Suppressor macrophage (primary cell): ENCODE measurements around the gene CTDNEP1.

ENCODE experiments used
- DNase-seq, 4 experiments: peaks; one replicate each; pipeline ENCODE4 v3.0.0-alpha.2; 2020 to 2022

CTDNEP1 gene

GRCh38 chr17:7226721-7227710, 24.5 kb downstream of the CTDNEP1 start:
- no peak for DNase-seq

- no peak for DNase-seq
Measured at GRCh38 chr17:7225711-7226331, 25.7 kb downstream of the CTDNEP1 start.

GRCh38 chr17:7224661-7225111, 26.8 kb downstream of the CTDNEP1 start:
- DNase-seq = no peak

DNA sequence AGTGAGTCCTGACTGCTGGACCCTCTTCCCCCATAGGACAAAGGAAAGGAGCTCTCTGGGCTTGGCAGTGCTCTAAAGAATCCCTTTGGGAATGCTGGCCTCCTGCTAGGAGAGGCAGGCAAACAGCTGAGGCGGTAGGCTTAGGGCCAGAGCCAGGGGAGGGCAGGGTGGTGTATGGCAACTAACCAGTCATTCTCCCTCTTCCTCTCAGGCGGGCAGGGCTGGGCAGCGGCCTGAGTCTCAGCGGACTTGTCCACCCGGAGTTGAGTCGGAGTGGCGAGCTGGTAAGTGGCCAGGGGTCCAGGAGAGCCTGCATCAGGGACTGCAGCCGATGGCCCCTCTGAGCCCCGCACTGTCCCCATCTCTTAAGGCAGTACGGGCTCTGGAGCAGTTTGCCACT, 27.4 kb downstream of the CTDNEP1 start:
- DNase-seq = no peak

GRCh38 chr17:7223375-7223774, 28.2 kb downstream of the CTDNEP1 start:
- DNase-seq = no peak

- no peak for DNase-seq
Measured at GRCh38 chr17:7222972-7223292, 28.6 kb downstream of the CTDNEP1 start.

GRCh38 chr17:7222093-7222971, 29.2 kb downstream of the CTDNEP1 start:
- DNase-seq = no peak

- DNase-seq = no peak
Measured at GRCh38 chr17:7221278-7222092, 30.0 kb downstream of the CTDNEP1 start.

GRCh38 chr17:7220593-7221277, 30.8 kb downstream of the CTDNEP1 start:
- DNase-seq = peak; percentile 58 to 79 (median 66)

DNA sequence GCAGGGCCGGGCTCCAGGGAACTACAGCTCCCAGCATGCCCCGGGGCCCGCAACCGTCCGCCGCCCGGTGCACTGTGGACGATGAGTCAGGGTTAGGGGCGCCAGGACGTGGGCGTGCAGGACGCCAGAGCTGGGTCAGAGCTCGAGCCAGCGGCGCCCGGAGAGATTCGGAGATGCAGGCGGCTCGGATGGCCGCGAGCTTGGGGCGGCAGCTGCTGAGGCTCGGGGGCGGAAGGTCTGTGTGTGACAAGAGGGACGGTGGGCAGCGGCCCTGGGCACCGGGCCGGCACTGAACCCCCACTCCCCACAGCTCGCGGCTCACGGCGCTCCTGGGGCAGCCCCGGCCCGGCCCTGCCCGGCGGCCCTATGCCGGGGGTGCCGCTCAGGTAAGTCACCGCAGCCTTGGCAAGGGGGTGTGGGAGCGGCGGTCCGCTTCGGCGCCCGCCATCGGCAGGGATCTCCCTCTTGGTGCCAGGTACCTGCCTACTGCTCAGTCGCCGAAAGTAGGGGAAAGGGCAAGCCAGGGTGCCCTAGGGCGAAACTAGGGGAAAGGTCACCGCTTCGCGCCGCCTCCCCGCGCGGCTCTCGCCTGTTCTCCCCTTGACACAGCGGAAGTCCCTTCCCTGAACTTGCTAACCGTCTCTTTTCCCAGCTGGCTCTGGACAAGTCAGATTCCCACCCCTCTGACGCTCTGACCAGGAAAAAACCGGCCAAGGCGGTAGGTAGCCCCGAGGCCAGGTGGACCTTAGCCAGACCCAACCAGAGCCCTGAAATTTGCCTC, 31.5 kb downstream of the CTDNEP1 start, which contains the start of the genes ACADVL and DLG4:
ACADVL (plus strand) TSS at position 127 of the 781 bp plus-strand sequence; CDS start at position 174, 47 bp downstream.
DLG4 (minus strand) TSS at position 25 of the 781 bp plus-strand sequence.
- DNase-seq = peak; percentile 86 to 93 (median 92)

GRCh38 chr17:7219229-7219811, 32.2 kb downstream of the CTDNEP1 start:
- peak in 3 of 4 experiments; percentile 19 to 27 (median 23) for DNase-seq

- DNase-seq = no peak
Measured at GRCh38 chr17:7218758-7219157, 32.8 kb downstream of the CTDNEP1 start.

DNA sequence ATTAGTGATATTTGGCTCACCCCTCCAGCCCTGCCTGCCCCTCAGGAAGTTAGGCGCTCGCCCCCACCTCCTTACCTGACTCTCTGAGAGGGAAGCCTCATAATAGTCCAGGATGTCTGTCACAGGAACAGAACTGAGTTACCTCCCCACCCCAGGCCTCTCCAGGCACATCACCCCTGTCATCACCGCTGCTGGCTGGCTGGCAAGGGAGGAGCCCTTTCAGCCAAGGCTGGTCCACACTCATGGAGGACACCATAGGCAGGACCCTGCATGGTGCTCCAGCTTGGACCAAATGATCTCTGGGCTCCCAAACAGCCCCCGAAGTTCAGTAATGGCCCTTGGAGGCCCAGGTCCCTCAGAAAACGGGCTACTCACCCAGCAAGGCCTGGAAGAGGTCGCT, 33.4 kb downstream of the CTDNEP1 start:
- DNase-seq = no peak

DNA sequence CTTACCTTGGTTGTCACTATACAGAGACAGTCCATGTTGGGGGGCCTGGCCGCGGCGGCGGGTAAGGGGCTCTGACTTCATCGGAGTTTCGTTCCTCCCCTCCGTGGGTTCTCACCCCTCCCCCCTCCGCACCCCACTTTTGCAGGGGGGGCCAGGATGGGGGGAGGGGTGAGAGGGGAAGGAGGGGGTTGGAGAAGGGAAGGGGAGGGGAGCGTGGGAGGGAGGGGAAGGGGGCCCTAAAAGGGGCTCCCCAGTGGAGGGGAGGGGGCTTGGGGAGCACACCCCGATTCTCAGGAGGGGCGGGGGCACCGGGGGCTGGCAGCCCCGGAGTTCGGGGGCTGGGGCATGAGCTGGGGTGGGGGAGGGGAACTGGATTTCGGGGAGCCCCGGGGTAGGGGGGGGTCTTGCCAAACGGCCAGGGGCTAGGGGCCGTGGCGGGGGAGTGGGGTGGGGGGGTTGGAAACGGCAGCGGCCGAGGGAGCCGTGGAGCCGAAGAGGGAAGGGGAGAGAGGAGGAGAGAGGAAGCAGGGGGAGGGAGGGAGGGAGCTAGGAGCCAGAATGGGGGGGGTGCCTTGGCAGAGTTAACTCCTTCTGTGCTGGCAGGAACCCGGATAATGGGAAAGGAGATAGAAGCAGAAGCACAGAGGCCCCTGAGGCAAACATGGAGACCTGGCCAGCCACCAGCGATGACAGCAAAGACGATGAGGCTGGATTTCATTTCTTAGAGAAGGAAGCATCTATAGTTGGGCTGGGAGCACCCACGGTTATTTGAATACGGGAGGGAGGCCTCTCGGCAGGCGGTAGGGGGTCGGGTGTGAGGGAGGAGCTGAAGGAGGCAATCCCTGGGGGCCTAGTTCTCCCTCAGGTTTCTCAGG, 34.2 kb downstream of the CTDNEP1 start:
- DNase-seq = peak; percentile 48 to 75 (median 67)

- DNase-seq = peak in 1 of 4 experiments; percentile 17
Measured at GRCh38 chr17:7216242-7217112, 35.1 kb downstream of the CTDNEP1 start.

DNA sequence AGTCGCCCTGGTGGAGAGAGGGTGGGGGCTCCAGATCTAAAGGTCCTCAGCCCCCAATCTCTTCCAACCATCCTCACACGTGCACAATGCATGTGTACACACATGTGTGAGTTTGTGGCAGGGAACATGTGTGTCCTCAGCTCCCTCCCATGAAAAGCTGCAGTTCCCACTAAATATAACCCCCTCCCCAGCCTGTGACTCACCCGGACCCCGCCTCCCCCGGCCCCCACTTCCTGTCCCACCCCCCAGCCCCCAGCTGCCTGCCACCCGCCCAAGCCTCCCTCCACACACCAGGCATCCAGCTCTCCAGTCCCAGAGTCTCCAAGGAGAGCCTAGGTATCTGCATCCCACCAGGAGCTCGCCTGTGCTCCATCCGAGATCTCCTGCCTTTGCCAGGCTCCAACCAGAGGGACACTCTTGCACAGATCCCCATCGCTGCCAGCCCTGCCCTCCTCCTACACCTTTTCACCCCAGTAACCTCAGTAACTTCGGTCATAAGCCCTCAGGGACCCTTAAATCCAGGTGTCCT, 35.8 kb downstream of the CTDNEP1 start:
- no peak for DNase-seq

DNA sequence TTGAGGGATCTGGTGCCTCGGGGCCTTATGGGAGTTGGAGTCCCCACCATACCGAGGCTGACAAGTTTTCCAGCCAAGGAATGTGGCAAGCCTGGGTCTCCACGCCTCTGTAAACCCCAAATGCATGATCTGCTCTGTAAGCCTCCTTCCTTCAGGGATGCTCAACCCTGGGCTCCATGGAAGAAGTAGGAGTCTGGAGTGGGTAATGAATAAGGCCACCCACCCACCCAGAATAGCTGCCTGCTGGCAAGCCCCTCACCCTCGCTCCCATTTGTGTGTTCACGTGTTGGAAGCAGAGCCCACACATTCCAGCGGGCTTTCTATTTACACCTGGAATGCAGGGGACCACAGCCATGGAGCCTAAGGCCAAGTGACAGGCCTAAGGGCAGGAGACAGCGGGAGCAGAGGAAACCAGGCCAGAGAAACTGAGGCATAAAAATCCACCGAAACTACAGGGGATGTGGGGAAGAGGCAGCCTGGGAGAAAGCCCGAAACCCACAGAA, 36.3 kb downstream of the CTDNEP1 start:
- no peak for DNase-seq
